Endothelial cell of umbilical vein (primary cell): ENCODE data around the gene FAM107A. TPM values are rescaled to one million over a fixed set of nuclear protein-coding genes. Genes with fewer than 3 reads are reported as not detected.
A peak's percentile ranks its signal among the peaks of the same experiment; 100 is the strongest.

Experiments
- BruUV-seq: library from RNA; stranded (reverse); fragments of 400-500 nt; replicated peaks from 2 replicates; lab custom pipeline; 2021; lab: Mats Ljungman, UMichigan
- CTCF ChIA-PET: fragments of 300-600, 350-600 bp; sonication (Branson Sonifier 250); formaldehyde crosslinking; loops from one replicate; lab custom pipeline; 2021; ENCODE audit warnings: antibody characterized with exemption, inconsistent platforms; lab: Charles Lee
- POLR2A ChIA-PET: fragments of 300-600, 350-600 bp; sonication (Branson Sonifier 250); formaldehyde crosslinking; loops from one replicate; lab custom pipeline; 2021; ENCODE audit warnings: antibody characterized with exemption, inconsistent platforms; lab: Charles Lee
- DNase-seq: peaks from one replicate; pipeline ENCODE4 v3.0.0-alpha.2; 2011; ENCODE audit warnings: low read depth, low spot score
- FAIRE-seq: peaks from 2 replicates; lab custom pipeline; 2011; peaks lifted over from hg19 to GRCh38; lab: Jason Lieb, UNC
- H2AFZ ChIP-seq: 2 replicates; pipeline ENCODE4 v1.6.0; 2012; ENCODE audit warnings: low read depth, low read length, control low read depth, inconsistent platforms
- H3K27ac ChIP-seq: 2 replicates; pipeline ENCODE4 v1.5.1; 2011; ENCODE audit warnings: low read depth, mild to moderate bottlenecking, control low read depth, low read length, moderate library complexity; ENCODE audit not compliant: insufficient read depth
- H3K27me3 ChIP-seq, 2 experiments: 2 replicates each; pipeline versions ENCODE4 v1.6.0 to v1.6.1; 2011; ENCODE audit warnings: low read length in 2 of 2, mixed read lengths in 1 of 2; ENCODE audit not compliant: control insufficient read depth in 2 of 2, insufficient read depth in 2 of 2
- H3K36me3 ChIP-seq, 2 experiments: 2 replicates in 1 of 2; 3 replicates in 1 of 2; pipeline ENCODE4 v1.5.1; 2011; ENCODE audit warnings: low read length in 2 of 2, mild to moderate bottlenecking in 1 of 2, moderate library complexity in 1 of 2; ENCODE audit not compliant: control insufficient read depth in 2 of 2, insufficient read depth in 2 of 2; ENCODE audit errors: extremely low read depth in 1 of 2
- H3K4me1 ChIP-seq: 3 replicates; pipeline ENCODE4 v1.5.1; 2011; ENCODE audit warnings: mild to moderate bottlenecking, low read length; ENCODE audit not compliant: control insufficient read depth, insufficient read depth; ENCODE audit errors: extremely low read depth
- H3K4me2 ChIP-seq: 2 replicates; pipeline ENCODE4 v1.6.1; 2011; ENCODE audit warnings: low read length, control low read depth, mixed read lengths; ENCODE audit not compliant: insufficient read depth
- H3K4me3 ChIP-seq, 3 experiments: fragments of 200-600 bp in 1 of 3; sonication (generic), shearing (Covaris generic) in 1 of 3; replicated peaks in 1 of 3; 2 replicates each; pipeline ENCODE4 v1.5.1; 2011 to 2016; ENCODE audit warnings: control low read depth in 3 of 3, low read length in 3 of 3, mild to moderate bottlenecking in 2 of 3, inconsistent platforms in 1 of 3, low read depth in 1 of 3, moderate library complexity in 1 of 3; ENCODE audit not compliant: insufficient read depth in 1 of 3
- H3K79me2 ChIP-seq: 2 replicates; pipeline ENCODE4 v1.6.0; 2012; ENCODE audit warnings: low read length, inconsistent platforms; ENCODE audit not compliant: control insufficient read depth, insufficient read depth
- H3K9ac ChIP-seq: replicated peaks from 2 replicates; pipeline ENCODE3; 2011; ENCODE audit warnings: low read length, control low read depth; ENCODE audit not compliant: insufficient read depth; ENCODE audit errors: extremely low read depth
- H3K9me1 ChIP-seq: replicated peaks from 3 replicates; pipeline ENCODE4 v1.6.0; 2011; ENCODE audit warnings: mild to moderate bottlenecking, low read length; ENCODE audit not compliant: control insufficient read depth, insufficient read depth; ENCODE audit errors: extremely low read depth
- H3K9me3 ChIP-seq: replicated peaks from 2 replicates; pipeline ENCODE4 v1.5.1; 2012; ENCODE audit warnings: low read length, inconsistent platforms; ENCODE audit not compliant: control insufficient read depth, insufficient read depth
- H4K20me1 ChIP-seq: replicated peaks from 2 replicates; pipeline ENCODE3; 2011; ENCODE audit warnings: mild to moderate bottlenecking, low read length; ENCODE audit not compliant: control insufficient read depth, insufficient read depth; ENCODE audit errors: extremely low read depth
- EZH2 ChIP-seq: IDR thresholded peaks from 2 replicates; pipeline ENCODE4 v1.6.1; 2012; ENCODE audit warnings: borderline replicate concordance, low read depth, mild to moderate bottlenecking, moderate library complexity, low read length, inconsistent platforms; ENCODE audit not compliant: severe bottlenecking
- FOS ChIP-seq: IDR thresholded peaks from 2 replicates; pipeline ENCODE4 v1.6.1; 2011; ENCODE audit warnings: mild to moderate bottlenecking, low read length, moderate library complexity, borderline replicate concordance; ENCODE audit not compliant: insufficient read depth
- GATA2 ChIP-seq: IDR thresholded peaks from 2 replicates; pipeline ENCODE4 v1.7.0; 2011; ENCODE audit warnings: low read depth, mild to moderate bottlenecking, moderate library complexity, mixed read lengths, low read length; ENCODE audit not compliant: insufficient read length, insufficient read depth
- JUN ChIP-seq: IDR thresholded peaks from 2 replicates; pipeline ENCODE4 v1.6.1; 2011; ENCODE audit warnings: borderline replicate concordance, low read depth; ENCODE audit not compliant: insufficient read length, insufficient read depth
- MAX ChIP-seq: IDR thresholded peaks from 2 replicates; pipeline ENCODE4 v1.6.1; 2011; ENCODE audit not compliant: insufficient read depth, insufficient read length
- MYC ChIP-seq: IDR thresholded peaks from one replicate; pipeline ENCODE4 v1.6.1; 2011; ENCODE audit warnings: mild to moderate bottlenecking, low read depth, low read length
- POLR2A ChIP-seq: IDR thresholded peaks from 2 replicates; pipeline ENCODE4 v1.6.1; 2012; ENCODE audit warnings: low read depth, mild to moderate bottlenecking, control low read depth, low read length
- POLR2AphosphoS5 ChIP-seq: IDR thresholded peaks from 2 replicates; pipeline ENCODE4 v1.6.1; 2012; ENCODE audit warnings: low read depth, mild to moderate bottlenecking, control low read depth, low read length, moderate library complexity; ENCODE audit not compliant: insufficient read depth
- dilution Hi-C: fragments of 300-500 bp; cut with MboI; formaldehyde crosslinking; loops from one replicate; pipeline ENCODE4 v1.15.0; 2019; ENCODE audit warnings: low sequenced_read_pairs; ENCODE audit not compliant: extremely low pct_ligation_motif_present
- intact Hi-C: fragments of 100-400 bp; cut with micrococcal nuclease; formaldehyde crosslinking; loops from one replicate; pipeline ENCODE4 v1.10.0; 2022
- polyA plus RNA-seq, 4 experiments: library from polyadenylated mRNA; depleted of rRNA in 3 of 4; stranded (reverse) in 3 of 4; unstranded in 1 of 4; fragments of >200 nt; gene quantifications; 2 replicates each; pipeline versions ENCODE4 v1.2.1 to v1.2.3, GENCODE V29; 2011 to 2012; ENCODE audit warnings: missing spikeins in 1 of 4
- total RNA-seq: library from RNA; stranded (reverse); gene quantifications from 2 replicates; pipeline ENCODE4 v1.2.3, GENCODE V29; 2021
- TF ChIP-seq, protein P1 (sequence below), 2 donors: IDR thresholded peaks; 1 replicate in 1 of 2; 2 replicates in 1 of 2; pipeline ENCODE4 v1.5.1; 2011; ENCODE audit warnings: low read length in 2 of 2, mild to moderate bottlenecking in 2 of 2, moderate library complexity in 2 of 2, control low read depth in 1 of 2, inconsistent platforms in 1 of 2, low read depth in 1 of 2; ENCODE audit not compliant: insufficient read depth in 1 of 2; ENCODE audit errors: extremely low read depth in 1 of 2

FAM107A gene
- total and polyA plus RNA-seq, 2 donors (not counting 3 experiments of a cell fraction or from before 2014, with no cell fraction given) = 5.7 to 10.7 TPM

DNA sequence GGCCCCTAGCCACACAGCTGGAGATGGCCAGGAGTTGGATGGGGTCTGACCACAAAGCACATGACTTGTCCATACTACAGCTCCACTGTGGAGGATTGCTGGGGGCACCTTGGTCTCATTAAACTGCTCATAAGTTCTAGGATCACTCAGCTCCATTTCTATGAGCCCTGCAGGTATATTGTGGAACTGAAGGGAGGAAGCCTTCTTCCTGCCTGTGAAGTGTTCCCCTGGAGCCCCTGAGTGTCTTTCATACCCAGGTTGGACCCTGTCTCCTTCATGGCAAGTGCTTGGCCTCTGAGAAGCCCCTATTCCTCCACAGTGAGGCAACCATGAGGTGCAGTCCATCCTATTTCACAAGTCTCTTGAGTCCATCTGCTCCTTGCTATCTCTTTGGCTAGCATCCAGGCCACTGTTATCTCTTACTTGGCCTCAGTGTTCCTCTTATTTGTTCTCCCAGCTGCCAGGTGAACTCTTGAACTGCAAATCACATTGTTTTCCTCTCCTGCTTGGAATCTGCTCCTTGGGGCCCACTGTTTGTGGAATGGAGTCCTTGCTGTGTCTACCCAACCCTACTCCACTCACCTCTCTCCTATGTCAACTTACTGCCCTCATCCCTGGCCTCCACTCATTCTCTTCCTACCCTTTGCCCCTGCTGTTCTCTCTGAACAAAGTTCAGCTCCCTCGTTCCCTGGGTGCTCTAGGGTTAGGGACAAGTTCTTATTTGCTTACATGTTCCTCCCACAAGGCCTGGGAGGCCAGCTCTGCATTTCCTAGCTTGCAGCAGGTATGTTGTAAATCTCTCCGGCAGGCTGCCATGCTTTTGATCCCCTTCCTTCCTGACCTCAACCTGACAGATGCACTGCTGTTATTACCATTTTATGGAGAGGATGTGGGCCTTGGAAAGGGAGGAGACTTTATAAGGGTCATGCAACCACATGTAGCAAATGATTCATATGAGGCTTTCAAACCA, 41.4 kb downstream of the FAM107A start:
- Histone ChIP-seq H2AFZ (no peak overlapping the region), H3K27ac (no peak overlapping the region), H3K79me2 (no peaks in the 10 kb centered on the region), H3K36me3 (no peaks in the 10 kb centered on the region), H3K27me3 (no peaks in the 10 kb centered on the region), H4K20me1 (no peaks in the 10 kb centered on the region), H3K4me3 (no peak overlapping the region), H3K4me1 (peaks cover 6% of the 10 kb centered on the region), H3K4me2 (no peak overlapping the region), H3K9me1 (no peaks in the 10 kb centered on the region), H3K9me3 (no peaks in the 10 kb centered on the region), H3K9ac (no peak overlapping the region)
- intact Hi-C loops = no loop called here
- dilution Hi-C loops = no loop called here
- ChIA-PET CTCF (interaction anchor here (1.1 to 3.6 kb wide), 2 partner anchors 72 to 229 kb away, joined by 3 to 18 read pairs; partner anchors contain the start of genes HTD2 and RPP14), POLR2A (no interaction called here)
- no TSS peak for BruUV-seq
- no peak for TF ChIP-seq POLR2A
- TF ChIP-seq EZH2 = no peak
- no peak for TF ChIP-seq JUN
- no peak for TF ChIP-seq GATA2
- TF ChIP-seq, protein P1, sequence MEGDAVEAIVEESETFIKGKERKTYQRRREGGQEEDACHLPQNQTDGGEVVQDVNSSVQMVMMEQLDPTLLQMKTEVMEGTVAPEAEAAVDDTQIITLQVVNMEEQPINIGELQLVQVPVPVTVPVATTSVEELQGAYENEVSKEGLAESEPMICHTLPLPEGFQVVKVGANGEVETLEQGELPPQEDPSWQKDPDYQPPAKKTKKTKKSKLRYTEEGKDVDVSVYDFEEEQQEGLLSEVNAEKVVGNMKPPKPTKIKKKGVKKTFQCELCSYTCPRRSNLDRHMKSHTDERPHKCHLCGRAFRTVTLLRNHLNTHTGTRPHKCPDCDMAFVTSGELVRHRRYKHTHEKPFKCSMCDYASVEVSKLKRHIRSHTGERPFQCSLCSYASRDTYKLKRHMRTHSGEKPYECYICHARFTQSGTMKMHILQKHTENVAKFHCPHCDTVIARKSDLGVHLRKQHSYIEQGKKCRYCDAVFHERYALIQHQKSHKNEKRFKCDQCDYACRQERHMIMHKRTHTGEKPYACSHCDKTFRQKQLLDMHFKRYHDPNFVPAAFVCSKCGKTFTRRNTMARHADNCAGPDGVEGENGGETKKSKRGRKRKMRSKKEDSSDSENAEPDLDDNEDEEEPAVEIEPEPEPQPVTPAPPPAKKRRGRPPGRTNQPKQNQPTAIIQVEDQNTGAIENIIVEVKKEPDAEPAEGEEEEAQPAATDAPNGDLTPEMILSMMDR (IDR thresholded peaks at IDR 0.05; ENCODE audit: extremely low read depth in 1 of 2, insufficient read depth in 1 of 2, low read depth in 1 of 2, low read length in 2 of 2) = no peak
- no peak for TF ChIP-seq FOS
- TF ChIP-seq MYC = no peak
- TF ChIP-seq MAX = no peak
- TF ChIP-seq POLR2AphosphoS5 = no peak
- DNase-seq (peak; percentile 51), FAIRE-seq (peak; percentile 70)
